ENCODE data around the gene SEC16A.
A peak's percentile ranks its signal among the peaks of the same experiment; 100 is the strongest.

Gene SEC16A

DNA sequence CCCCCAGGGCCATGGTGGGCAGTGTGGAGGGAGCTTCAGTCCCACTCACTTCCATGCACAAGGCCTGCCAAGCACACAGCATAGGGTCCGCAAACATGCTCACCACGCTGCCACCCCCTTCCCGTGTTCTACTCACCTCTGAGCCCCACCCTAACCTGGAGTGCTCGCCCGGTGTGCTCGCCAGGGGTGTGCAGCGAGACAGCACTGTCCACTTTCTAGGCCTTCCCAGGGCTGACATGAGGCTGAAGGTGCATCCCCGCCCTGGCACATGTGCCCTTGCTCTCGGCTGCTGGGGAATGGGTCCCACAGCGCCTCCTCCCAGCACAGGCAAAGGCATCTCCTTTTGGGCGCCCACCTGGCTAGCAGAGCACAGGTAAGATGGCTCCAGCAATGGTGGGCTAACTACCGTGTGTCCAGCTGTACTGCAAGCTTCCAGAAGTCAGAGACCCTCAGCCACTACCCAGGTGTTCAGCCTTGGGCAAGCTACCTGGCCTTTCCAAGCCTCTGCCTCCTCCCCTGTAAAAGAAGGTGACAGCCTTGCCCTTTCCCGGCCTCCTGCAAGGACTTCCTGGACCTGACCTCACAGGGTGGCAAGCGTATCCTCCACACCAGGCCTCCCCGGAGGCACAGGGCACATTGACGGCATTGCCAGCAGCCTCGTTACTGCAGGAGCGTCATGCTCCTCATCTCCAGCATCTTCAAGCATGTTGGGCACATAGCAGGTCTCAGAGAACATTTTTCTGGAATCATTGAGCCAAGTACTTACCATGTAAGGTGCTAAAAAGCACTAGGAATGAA is 4.2 kb upstream of the SEC16A start:
- no peak for ATAC-seq
- DNase-seq = no peak

DNA sequence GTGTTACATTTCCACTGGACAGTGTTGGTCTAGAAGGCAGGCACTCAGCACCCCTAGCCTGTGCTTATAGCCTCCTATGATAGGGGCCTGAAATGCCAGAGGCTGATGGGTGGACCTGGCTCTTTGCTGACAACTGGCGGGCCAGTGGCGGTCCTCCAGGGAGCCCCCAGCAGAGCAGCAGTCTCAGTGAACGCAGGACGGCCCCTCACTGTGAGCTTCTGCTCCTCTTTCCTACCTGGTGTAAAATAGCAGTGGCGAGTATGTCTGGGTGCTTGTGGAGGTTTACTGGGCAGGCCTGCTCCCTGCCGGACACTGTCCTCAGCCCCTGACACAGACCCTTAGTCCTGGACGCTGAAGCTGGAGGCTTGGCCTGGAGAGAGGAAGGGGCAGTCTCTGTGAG is 3.3 kb upstream of the SEC16A start:
- ATAC-seq (no peak), DNase-seq (no peak)

DNA sequence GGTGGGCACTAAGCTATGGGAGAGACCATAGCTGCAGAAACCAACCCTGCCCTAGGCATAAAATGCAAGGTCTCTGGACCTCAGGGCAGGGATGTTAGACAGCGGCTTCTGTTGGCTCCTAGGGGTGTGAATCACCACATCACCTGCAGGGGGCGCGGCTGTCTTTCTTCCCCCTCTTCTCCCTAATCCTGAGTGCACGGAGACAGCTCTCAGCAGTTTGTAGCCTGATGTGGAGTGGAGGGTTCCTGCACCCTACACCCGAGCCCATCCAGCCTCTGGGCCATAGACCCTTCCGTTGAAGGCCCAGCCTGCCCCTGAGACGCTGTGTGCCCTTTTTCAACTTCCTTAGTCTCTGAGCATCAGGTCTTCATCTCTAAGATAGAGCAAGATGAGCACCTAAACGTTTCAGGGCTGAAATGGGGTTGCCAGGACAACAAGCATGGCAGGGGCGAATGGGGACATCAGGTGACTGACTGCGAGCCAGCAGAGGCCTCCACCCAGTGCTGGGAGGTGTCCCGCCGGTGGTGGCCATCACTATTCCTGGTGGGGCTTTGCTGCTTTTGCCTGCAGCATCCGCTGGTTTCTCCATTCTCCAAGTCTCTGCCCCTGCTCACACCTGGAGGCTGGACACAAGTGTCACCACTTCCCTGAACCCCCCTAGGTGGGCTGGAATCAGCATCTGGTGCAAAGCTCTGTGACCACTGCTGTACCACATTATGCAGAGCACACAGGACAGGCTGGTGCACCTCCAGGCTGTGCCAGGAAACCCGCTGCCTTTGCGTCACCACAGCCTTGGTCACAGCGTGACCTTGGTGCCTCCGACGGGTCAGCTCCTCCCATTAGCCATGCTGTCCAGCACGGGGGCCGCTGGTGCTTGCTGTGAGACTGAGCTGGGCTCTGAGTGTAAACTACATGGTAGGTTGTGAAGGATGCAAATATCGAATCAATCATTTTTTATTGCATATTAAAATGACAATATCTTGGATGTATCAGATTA is 2.5 kb upstream of the SEC16A start:
- DNase-seq = peak; percentile 86
- no peak for ATAC-seq

DNA sequence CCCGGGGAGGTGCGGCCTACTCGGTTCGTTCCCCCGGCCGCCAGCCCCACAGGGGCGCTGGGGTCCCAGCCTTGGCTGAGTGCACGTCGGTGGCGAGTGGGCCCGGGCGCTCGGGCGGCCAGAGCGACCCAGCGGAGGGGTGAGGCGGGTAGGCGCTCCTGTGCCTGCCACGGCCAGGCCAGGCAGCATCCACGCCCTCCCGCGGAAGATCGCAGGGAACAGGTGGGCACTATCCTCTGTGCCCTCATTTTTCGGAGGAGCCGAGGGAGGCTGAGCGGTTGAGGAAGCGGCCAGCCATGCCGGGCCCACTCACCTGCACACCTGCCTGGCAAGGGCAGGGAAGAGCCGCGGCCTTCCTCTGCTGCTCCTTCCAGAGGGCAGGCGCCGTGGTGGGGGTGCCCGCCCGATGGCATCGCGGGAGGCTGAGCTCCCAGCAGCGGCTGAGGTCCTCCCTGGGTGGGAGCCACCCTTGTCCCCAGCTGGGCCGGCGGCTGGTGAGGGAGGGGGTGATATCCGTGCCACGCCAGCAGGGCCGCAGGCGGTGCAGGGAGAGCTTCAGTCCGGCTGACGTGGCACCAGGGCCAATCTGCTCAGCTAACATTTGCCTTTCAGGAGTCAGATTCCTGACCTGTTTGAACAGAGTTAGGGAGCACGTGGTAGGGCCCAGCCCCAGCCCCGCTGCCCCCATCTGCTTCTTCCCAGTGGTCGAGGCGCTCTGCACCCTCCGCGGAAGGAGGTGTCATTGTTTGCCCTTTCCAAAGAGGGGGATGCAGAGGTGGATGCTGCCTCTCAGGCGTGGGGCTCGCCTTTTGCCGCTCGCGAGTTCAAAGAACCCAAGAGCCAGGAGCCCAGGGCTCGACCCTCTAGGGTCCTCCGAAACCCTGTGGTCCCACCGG is 1.6 kb upstream of the SEC16A start:
- no peak for ATAC-seq
- no peak for DNase-seq

- ATAC-seq (peak; percentile 65), DNase-seq (peak; percentile 99)
These were observed 831 bp upstream of the SEC16A start for GRCh38 chr9:136483589-136484152.

DNA sequence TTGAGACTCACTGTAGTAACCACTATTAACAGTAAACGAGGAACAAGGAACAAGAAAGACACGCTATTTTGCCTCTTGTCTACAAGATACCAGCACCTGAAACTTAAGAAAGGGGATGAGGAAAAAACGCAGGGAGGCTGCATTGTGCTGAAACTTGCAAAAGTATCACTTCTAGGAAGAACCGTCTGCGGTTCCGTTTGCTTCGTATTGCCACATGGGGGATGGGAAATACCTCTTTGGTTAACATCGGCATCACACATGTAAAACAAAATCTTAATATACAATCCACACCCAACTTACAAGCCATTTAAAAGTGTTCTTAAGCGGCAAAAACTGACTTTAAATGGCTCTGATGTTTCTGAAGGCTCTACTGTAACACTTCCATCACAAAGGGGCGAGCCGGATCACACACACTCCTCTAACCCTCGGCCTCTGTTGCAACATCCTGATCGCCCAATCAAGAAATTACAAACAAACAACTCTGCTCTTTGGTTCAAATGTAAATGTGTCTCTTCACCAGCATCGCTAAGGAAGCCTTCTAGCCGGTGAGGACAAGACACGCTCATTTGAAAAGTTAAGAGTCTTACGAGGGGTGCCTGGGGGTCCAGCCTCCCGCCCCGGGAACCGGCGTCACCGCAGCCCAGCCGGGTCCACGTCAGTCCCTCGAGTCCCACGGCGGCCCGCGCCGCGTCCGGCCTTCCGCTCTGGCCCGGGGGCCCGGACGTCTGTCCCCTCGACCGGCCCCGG is 621 bp downstream of the SEC16A start:
- ATAC-seq (no peak), DNase-seq (peak; percentile 30)

DNA sequence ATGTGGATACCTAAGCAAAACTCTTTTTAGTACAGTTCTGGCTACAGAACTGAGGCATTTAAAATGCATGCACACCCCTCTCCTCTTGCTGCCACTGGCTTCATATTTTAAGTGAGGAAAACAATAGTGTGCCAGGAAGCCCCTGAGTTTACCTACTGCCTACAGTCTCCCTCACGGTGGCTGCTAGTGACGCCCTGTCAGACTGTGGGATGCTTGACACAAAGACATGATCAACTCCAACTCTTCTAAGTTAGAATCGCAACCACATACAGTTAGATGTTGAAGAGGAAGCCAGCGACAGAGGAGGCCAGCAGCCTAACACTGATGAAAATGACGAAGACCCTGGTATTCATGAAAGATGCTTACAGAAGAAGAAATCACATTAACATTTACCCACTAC is 1.3 kb downstream of the SEC16A start:
- DNase-seq = no peak
- ATAC-seq = no peak

DNA sequence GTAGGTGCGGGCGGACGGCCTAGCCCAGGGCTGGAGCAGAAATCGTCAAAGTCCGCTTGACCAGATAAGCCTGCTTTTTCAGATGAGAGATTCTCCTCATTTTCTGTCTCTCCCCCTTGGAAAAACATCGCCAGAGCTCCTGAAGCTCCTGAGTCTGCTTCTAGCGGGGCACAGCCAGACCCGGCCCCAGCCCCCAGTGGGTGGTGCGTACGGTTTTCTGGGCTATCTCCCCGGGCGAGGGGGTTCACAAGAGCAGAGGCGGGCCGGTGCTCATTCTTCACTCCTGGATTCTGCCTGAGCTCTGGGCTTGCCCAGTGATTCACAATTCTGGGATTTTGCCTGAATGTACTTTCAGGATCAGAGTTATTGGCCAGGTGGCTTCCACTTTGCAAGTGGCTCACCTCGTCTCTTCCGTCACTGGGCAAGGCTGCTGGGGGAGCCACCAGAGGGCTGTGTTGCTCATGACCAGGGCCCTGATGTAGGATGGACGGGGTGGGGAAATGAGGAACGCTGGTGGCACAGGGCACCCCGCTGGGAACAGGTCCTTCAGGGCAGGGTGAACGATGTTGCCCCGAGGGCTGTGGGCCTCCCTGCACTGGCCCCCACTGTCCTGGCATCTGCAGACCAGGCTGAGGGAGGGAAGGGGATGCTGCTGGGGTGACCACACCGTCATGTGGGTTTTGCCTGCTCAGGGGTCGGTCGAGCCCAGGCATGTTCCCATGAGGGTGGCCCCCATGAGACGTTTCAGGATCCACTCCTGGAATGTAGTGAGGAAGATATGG is 6.3 kb downstream of the SEC16A start:
- no peak for DNase-seq
- ATAC-seq = no peak

- ATAC-seq = no peak
- DNase-seq = no peak
These were observed 7.6 kb downstream of the SEC16A start for GRCh38 chr9:136474974-136475865.

GRCh38 chr9:136474021-136474640 is 8.7 kb downstream of the SEC16A start:
- ATAC-seq = no peak

DNA sequence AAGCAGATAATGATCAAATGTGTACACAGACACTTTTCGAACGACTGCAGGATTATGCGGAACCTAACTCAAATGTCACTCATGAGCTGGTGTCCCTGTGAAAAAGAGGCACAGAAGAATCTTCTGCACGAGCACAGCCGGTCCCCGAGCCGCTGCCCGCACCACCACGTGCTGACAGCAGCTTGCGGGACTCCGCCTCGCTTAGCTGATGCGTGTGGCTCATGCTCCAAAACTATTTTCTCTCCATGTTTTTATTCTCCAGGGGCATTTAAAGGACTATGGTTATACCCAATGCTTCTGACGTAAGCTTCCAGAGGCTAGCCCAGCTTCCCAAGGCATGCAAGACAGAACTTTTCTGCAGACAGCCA is 9.5 kb downstream of the SEC16A start:
- ATAC-seq = no peak
- no peak for DNase-seq

More at GRCh38 chr9:136474021-136474640, 8.7 kb downstream of the SEC16A start:
- DNase-seq = no peak

GRCh38 chr9:136472640-136473353 is 10.0 kb downstream of the SEC16A start:
- ATAC-seq (no peak), DNase-seq (no peak)

DNA sequence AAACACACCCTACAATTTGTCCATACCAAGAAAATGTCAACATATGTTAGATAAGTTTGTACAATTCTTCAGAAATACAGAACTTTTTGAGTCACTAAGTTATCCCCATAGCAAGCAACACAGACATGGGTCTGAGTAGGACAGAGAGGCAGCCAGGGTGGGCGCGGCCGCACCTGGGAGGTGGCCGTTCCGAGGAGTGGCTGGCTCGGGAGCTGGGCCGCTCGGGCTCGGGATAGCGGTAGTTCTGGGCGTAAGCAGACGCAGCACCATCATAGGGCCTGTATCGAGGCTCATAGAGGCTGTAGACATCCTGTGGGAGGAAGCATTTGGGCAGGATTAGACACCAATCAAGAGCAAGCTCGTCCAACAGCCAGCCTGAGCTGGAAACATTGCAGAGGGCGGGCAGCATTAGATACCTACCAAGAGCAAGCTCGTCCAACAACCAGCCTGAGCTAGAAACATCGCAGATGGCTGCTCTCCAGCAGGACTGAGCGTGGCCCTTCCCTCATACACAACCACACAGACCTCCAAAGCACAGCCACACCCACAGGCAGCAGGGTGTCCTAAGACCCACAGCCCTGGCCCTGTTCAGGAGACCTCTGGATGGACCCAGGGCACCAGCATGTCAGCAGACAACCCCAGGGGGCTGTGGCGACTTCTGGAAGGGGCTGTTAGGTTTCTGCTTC is 10.9 kb downstream of the SEC16A start:
- DNase-seq = no peak

GRCh38 chr9:136470792-136471469 is 11.9 kb downstream of the SEC16A start:
- ATAC-seq (no peak), DNase-seq (no peak)

More for the DNA sequence above, 10.9 kb downstream of the SEC16A start:
- no peak for ATAC-seq

GRCh38 chr9:136470356-136470755 is 12.5 kb downstream of the SEC16A start:
- ATAC-seq (no peak), DNase-seq (no peak)

DNA sequence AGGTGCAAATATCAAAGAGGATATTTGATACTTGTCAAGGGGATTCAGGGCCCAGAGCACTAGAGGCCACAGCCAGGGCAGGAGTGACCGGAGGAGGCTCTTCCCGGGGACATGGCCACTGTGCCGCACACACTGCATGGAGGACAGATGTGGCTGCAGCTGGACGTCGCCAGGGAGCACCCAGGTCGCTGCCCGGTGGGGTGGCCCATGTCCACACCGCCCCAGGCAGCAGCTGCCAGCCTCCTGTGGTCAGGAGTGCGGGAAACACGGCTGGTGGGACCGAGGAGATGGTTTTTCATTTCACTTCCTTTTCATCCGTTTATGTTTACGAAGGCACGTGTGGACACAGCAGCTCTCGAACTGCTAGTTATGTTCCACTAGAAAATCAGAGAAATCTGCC is 15.1 kb downstream of the SEC16A start:
- ATAC-seq = no peak

DNA sequence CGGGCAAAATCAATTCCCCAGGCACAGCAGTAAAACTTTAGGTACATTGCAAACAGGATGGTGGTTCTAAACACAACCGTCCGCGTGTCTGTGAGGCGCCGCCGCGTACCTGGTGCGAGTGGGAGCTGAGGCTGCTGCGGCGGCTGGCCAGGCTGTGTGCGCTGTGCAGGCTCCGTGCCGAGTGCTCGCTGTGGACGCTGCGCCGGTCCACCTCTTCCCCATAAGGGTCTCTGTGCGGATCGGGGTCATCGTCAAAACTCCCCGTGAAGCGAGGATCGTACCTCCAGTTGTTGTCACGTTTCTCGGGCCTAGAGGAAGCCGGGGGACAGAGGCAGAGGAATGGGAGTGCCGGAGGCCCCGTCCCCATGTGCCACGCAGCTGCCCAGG is 16.7 kb downstream of the SEC16A start:
- no peak for ATAC-seq

More for the DNA sequence above, 15.1 kb downstream of the SEC16A start:
- no peak for DNase-seq

More for the DNA sequence above, 16.7 kb downstream of the SEC16A start:
- no peak for DNase-seq

Measured in stimulated activated naive CD8-positive, alpha-beta T cell treated with anti-CD3 and anti-CD28 coated beads, Interleukin-15, Interleukin-2, amounts not matched to agents 100 U/mL and 50 U/mL, for 24 hours (primary cell).